ENCODE measurements around the gene MYO9B. TPM values are rescaled to one million over a fixed set of nuclear protein-coding genes. Genes with fewer than 3 reads are reported as not detected.

Gene MYO9B
- total and polyA plus RNA-seq, 11 donors = 24.2 to 89.4 (median 31.3) TPM

GRCh38 chr19:17108453-17108784 lies 32.8 kb downstream of the MYO9B start:
- 67 to 82% (median 76%) methylated on average over 4 of the region's 4 CpGs for WGBS, 4 donors
- H3K27me3 ChIP-seq = no peaks in the 10 kb centered on the region
- peaks cover 0 to 53% (median 11%) of the 10 kb centered on the region in 9 donors for H3K36me3 ChIP-seq
- peak overlapping the region in 1 of 12 donors; percentile 14 for H3K4me3 ChIP-seq
- intact Hi-C loops (cut with DNase I) = no loop called here
- H3K4me1 ChIP-seq = peaks cover 4 to 92% (median 28%) of the 10 kb centered on the region in 12 donors
- ATAC-seq (no peak), DNase-seq (no peak)
- TF ChIP-seq CTCF (IDR thresholded peaks at IDR 0.05) = no peak
- no peak for TF ChIP-seq POLR2A (IDR thresholded peaks at IDR 0.05)
- H3K9me3 ChIP-seq = no peaks in the 10 kb centered on the region
- H3K27ac ChIP-seq = peak overlapping the region in 11 of 12 donors; percentile 22 to 93 (median 76)

DNA sequence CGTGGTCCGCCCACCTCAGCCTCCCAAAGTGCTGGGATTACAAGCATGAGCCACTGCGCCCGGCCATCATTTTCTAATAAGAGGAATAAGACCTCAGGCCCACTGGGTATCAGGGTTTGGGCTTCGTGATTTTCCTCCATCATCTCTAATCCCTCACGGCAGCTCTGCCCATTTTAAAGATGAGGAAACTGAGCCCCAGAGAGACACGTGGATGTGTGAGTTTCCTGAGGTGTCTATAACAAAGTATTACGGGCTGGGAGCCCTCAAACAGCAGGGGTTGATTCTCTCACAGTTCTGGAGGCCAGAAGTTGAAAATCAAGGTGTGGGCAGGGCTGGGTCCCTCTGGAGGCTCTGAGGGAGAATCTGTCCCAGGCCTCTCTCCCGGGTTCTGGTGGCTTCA lies 33.7 kb downstream of the MYO9B start:
- intact Hi-C loops (cut with DNase I) = no loop called here
- Histone ChIP-seq H3K9me3 (no peaks in the 10 kb centered on the region), H3K27ac (peak overlapping the region in 7 of 12 donors; percentile 13 to 93 (median 76)), H3K4me3 (peak overlapping the region in 1 of 12 donors; percentile 15), H3K36me3 (peaks cover 0 to 52% (median 6%) of the 10 kb centered on the region in 9 donors), H3K4me1 (peaks cover 4 to 98% (median 28%) of the 10 kb centered on the region in 12 donors), H3K27me3 (no peaks in the 10 kb centered on the region)
- DNase-seq = no peak
- 94 to 95% (median 94%) methylated on average over 9 of the region's 9 CpGs for WGBS, 4 donors
- TF ChIP-seq POLR2A (IDR thresholded peaks at IDR 0.05) (no peak), CTCF (IDR thresholded peaks at IDR 0.05) (no peak)
- ATAC-seq = no peak

DNA sequence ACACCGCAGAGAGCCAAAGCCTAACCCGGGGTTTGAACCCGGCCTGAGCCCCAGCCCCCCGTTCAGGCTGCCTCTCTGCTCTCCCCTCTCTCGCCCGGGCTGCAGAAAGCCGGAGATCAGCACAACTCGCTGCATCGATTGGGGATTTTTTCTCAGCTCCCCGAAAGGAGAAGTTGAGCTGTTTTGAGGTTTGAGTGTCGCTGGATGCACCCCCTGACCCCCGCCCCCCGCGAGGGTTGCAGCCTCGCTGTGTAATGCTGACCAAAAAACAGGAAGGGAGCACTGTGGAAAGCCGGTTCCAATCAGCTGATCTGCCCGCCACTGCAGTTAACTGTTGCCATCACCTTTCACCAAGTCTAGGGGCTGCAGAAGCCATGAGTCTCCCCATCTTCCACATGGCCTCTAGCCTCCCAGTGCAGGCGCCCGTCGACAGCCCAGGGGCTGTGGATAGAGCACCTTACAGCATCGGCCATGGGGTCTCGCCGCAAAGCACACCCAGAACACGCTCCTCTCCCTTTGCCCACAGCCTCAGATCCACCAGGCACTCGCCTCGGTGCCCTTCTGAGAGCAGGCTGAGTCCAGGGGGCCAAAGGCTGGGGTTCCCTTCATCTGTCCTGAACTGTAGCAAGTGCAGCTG lies 34.5 kb downstream of the MYO9B start:
- peaks cover 4 to 97% (median 28%) of the 10 kb centered on the region in 12 donors for H3K4me1 ChIP-seq
- DNase-seq = peak; percentile 60 to 81 (median 70)
- WGBS, 4 donors = 80 to 90% (median 86%) methylated on average over 25 to 26 of the region's 26 CpGs

More for the DNA sequence above, 34.5 kb downstream of the MYO9B start:
- Histone ChIP-seq H3K9me3 (no peaks in the 10 kb centered on the region), H3K27me3 (no peaks in the 10 kb centered on the region), H3K27ac (peak overlapping the region in 10 of 12 donors; percentile 13 to 93 (median 62)), H3K36me3 (peaks cover 0 to 47% (median 6%) of the 10 kb centered on the region in 9 donors), H3K4me3 (peak overlapping the region in 2 of 12 donors; percentile 7 to 15)
- peak; percentile 3 to 43 (median 38) for ATAC-seq
- no peak for TF ChIP-seq CTCF (IDR thresholded peaks at IDR 0.05)
- no peak for TF ChIP-seq POLR2A (IDR thresholded peaks at IDR 0.05)
- intact Hi-C loops (cut with DNase I) = no loop called here

Data from heart left ventricle (tissue), 16 donors.